Measurements from ENCODE around the gene SPZ1. TPM values are rescaled to one million over a fixed set of nuclear protein-coding genes. Genes with fewer than 3 reads are reported as not detected.
"Not testable (repeated sequence)": the region's sequence is repeated elsewhere in the genome, so short reads cannot be mapped to it uniquely, and the experiment has no call there.

Gene SPZ1
- total RNA-seq, 3 donors from 2014 or later (not counting 1 experiment from before 2014, with no cell fraction given) = not detected

DNA sequence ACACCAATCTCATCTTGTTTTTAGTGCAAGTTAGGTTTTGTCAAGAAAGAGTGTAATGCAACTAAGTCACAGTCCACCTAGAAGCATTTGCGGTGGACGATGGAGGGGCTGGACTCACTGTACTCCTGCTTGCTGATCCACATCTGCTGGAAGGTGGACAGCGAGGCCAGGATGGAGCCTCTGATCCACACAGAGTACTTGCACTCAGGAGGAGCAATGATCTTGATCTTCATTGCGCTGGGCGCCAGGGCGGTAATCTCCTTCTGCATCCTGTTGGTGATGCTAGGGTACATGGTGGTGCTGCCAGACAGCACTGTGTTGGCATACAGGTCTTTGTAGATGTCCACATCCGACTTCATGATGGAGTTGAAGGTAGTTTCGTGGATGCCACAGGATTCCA is 20.2 kb upstream of the SPZ1 start:
- Histone ChIP-seq H3K36me3 (ENCODE audit: control insufficient read depth, insufficient read depth, low read length) (no peaks in the 10 kb centered on the region), H3K4me3 (ENCODE audit: low read length) (no peak overlapping the region), H3K9me3 (ENCODE audit: control insufficient read depth, insufficient read depth, low read length) (no peaks in the 10 kb centered on the region), H3K27me3 (ENCODE audit: control insufficient read depth, insufficient read depth, low read length) (no peaks in the 10 kb centered on the region), H3K27ac (ENCODE audit: low read length) (no peak overlapping the region), H3K4me1 (ENCODE audit: control insufficient read depth, insufficient read depth, low read length) (no peaks in the 10 kb centered on the region)
- Mint-ChIP-seq H3K27ac (no peak overlapping the region), H3K4me1 (no peaks in the 10 kb centered on the region), H3K36me3 (no peaks in the 10 kb centered on the region), H3K27me3 (ENCODE audit: low read depth in 2 of 2) (peaks cover 0 to 4% of the 10 kb centered on the region in 2 donors), H3K9me3 (no peaks in the 10 kb centered on the region), H3K4me3 (no peak overlapping the region)
- ATAC-seq = no peak
- intact Hi-C loops (cut with micrococcal nuclease) = no loop called here
- TF ChIP-seq, protein P1, sequence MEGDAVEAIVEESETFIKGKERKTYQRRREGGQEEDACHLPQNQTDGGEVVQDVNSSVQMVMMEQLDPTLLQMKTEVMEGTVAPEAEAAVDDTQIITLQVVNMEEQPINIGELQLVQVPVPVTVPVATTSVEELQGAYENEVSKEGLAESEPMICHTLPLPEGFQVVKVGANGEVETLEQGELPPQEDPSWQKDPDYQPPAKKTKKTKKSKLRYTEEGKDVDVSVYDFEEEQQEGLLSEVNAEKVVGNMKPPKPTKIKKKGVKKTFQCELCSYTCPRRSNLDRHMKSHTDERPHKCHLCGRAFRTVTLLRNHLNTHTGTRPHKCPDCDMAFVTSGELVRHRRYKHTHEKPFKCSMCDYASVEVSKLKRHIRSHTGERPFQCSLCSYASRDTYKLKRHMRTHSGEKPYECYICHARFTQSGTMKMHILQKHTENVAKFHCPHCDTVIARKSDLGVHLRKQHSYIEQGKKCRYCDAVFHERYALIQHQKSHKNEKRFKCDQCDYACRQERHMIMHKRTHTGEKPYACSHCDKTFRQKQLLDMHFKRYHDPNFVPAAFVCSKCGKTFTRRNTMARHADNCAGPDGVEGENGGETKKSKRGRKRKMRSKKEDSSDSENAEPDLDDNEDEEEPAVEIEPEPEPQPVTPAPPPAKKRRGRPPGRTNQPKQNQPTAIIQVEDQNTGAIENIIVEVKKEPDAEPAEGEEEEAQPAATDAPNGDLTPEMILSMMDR (IDR thresholded peaks at IDR 0.05) = no peak
- no peak for DNase-seq
- 90% methylated on average over 8 of the region's 8 CpGs for WGBS (ENCODE audit: insufficient coverage)

DNA sequence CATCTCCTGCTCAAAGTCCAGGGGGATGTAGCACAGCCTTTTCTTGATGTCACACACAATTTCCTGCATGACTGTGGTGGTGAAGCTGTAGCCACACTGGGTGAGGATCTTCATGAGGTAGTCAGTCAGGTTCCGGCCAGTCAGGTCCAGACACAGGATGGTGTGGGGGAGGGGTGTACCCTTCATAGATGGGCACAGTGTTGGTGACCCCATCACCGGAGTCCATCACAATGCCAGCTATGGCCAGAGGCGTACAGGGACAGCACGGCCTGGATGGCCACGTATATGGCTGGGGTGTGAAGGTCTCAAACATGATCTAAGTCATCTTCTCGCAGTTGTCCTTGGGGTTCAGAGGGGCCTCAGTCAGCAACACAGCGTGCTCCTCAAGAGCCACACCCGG is 19.7 kb upstream of the SPZ1 start:
- H3K9me3 ChIP-seq (ENCODE audit: control insufficient read depth, insufficient read depth, low read length) = no peaks in the 10 kb centered on the region
- DNase-seq (no peak), ATAC-seq (no peak)
- Mint-ChIP-seq H3K4me3 (no peak overlapping the region), H3K4me1 (no peaks in the 10 kb centered on the region), H3K27me3 (ENCODE audit: low read depth in 2 of 2) (peaks cover 0 to 4% of the 10 kb centered on the region in 2 donors), H3K9me3 (no peaks in the 10 kb centered on the region), H3K36me3 (no peaks in the 10 kb centered on the region), H3K27ac (no peak overlapping the region)
- no peaks in the 10 kb centered on the region for H3K27me3 ChIP-seq (ENCODE audit: control insufficient read depth, insufficient read depth, low read length)
- TF ChIP-seq, protein P1 (IDR thresholded peaks at IDR 0.05) = no peak
- H3K4me1 ChIP-seq (ENCODE audit: control insufficient read depth, insufficient read depth, low read length) = no peaks in the 10 kb centered on the region
- intact Hi-C loops (cut with micrococcal nuclease) = no loop called here
- no peak overlapping the region for H3K4me3 ChIP-seq (ENCODE audit: low read length)
- H3K36me3 ChIP-seq (ENCODE audit: control insufficient read depth, insufficient read depth, low read length) = no peaks in the 10 kb centered on the region
- 96% methylated on average over 8 of the region's 8 CpGs for WGBS (ENCODE audit: insufficient coverage)
- no peak overlapping the region for H3K27ac ChIP-seq (ENCODE audit: low read length)

- DNase-seq; H3K27me3 Mint-ChIP-seq (ENCODE audit: low read depth in 2 of 2); H3K9me3 ChIP-seq (ENCODE audit: control insufficient read depth, insufficient read depth, low read length); H3K27me3 ChIP-seq (ENCODE audit: control insufficient read depth, insufficient read depth, low read length); H3K36me3 Mint-ChIP-seq; H3K4me3 ChIP-seq (ENCODE audit: low read length); H3K4me3 Mint-ChIP-seq; H3K36me3 ChIP-seq (ENCODE audit: control insufficient read depth, insufficient read depth, low read length); intact Hi-C loops (cut with micrococcal nuclease); H3K27ac Mint-ChIP-seq; H3K4me1 ChIP-seq (ENCODE audit: control insufficient read depth, insufficient read depth, low read length); ATAC-seq; H3K27ac ChIP-seq (ENCODE audit: low read length); H3K9me3 Mint-ChIP-seq; H3K4me1 Mint-ChIP-seq: not testable (repeated sequence)
- WGBS (ENCODE audit: insufficient coverage) = 98% methylated on average over 9 of the region's 27 CpGs
Measured at GRCh38 chr5:80300796-80301195, 19.0 kb upstream of the SPZ1 start.

GRCh38 chr5:80301342-80301741 is 18.5 kb upstream of the SPZ1 start:
- H3K4me3 Mint-ChIP-seq; H3K9me3 Mint-ChIP-seq; H3K36me3 ChIP-seq (ENCODE audit: control insufficient read depth, insufficient read depth, low read length); H3K4me3 ChIP-seq (ENCODE audit: low read length); H3K4me1 Mint-ChIP-seq; H3K4me1 ChIP-seq (ENCODE audit: control insufficient read depth, insufficient read depth, low read length); H3K27me3 Mint-ChIP-seq (ENCODE audit: low read depth in 2 of 2); H3K36me3 Mint-ChIP-seq; intact Hi-C loops (cut with micrococcal nuclease); DNase-seq; H3K27me3 ChIP-seq (ENCODE audit: control insufficient read depth, insufficient read depth, low read length); H3K27ac ChIP-seq (ENCODE audit: low read length); H3K27ac Mint-ChIP-seq; ATAC-seq; H3K9me3 ChIP-seq (ENCODE audit: control insufficient read depth, insufficient read depth, low read length): not testable (repeated sequence)
- 97% methylated on average over 10 of the region's 34 CpGs for WGBS (ENCODE audit: insufficient coverage)

DNA sequence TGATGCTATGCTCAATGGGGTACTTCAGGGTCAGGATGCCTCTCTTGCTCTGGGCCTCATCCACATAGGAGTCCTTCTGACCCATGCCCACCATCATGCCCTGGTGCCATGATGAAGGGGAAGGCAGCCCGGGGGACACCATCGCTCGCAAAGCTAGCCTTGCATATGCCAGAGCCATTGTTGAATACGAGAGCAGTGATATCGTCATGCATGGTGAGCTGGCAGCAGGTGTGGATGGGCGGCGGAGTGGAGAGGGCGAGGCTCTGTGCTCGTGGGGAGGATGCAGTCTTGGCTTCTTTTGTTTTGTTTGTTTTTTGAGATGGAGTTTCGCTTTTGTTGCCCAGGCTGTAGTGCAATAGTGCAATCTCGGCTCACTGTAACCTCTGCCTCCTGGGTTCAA is 17.2 kb upstream of the SPZ1 start:
- Histone ChIP-seq H3K27me3 (ENCODE audit: control insufficient read depth, insufficient read depth, low read length) (no peaks in the 10 kb centered on the region), H3K4me3 (ENCODE audit: low read length) (no peak overlapping the region), H3K9me3 (ENCODE audit: control insufficient read depth, insufficient read depth, low read length) (no peaks in the 10 kb centered on the region), H3K36me3 (ENCODE audit: control insufficient read depth, insufficient read depth, low read length) (no peaks in the 10 kb centered on the region), H3K4me1 (ENCODE audit: control insufficient read depth, insufficient read depth, low read length) (no peaks in the 10 kb centered on the region), H3K27ac (ENCODE audit: low read length) (no peak overlapping the region)
- Mint-ChIP-seq H3K4me3 (no peak overlapping the region), H3K36me3 (no peaks in the 10 kb centered on the region), H3K9me3 (no peaks in the 10 kb centered on the region), H3K27ac (no peak overlapping the region), H3K27me3 (ENCODE audit: low read depth in 2 of 2) (peaks cover 0 to 2% of the 10 kb centered on the region in 2 donors), H3K4me1 (no peaks in the 10 kb centered on the region)
- DNase-seq = no peak
- TF ChIP-seq, protein P1 (IDR thresholded peaks at IDR 0.05) = no peak
- ATAC-seq = no peak
- WGBS (ENCODE audit: insufficient coverage) = 89% methylated on average over 11 of the region's 11 CpGs
- intact Hi-C loops (cut with micrococcal nuclease) = no loop called here
